Measurements from ENCODE around the gene CDH2.

Gene CDH2

DNA sequence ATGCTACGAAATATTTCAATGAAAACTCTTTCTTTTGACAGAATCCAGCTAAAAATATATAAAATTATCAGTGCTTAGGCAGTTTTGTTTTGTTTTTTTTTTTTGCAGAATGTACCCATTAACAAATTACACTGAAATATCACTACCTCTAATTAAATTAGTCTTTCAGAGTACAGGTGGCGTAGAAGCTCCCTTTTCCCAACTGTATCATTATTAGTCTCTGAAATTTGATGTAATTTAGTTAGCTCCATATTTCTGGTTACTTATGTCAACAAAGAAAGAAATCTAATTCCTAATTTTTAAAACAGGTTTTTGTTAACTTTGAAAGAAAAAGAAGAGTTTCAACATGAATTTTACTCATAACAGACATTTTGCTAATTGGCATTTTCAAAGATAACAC, 149.2 kb downstream of the CDH2 start:
- Histone ChIP-seq H3K18ac (ENCODE audit: low read length) (no peak overlapping the region), H3K23ac (ENCODE audit: low read length) (no peak overlapping the region), H3K27me3 (ENCODE audit: insufficient read depth, low read length) (no peaks in the 10 kb centered on the region), H2BK5ac (ENCODE audit: low read depth, low read length, poor library complexity) (no peak overlapping the region), H3K79me1 (ENCODE audit: low read length) (no peaks in the 10 kb centered on the region), H3K4me1 (ENCODE audit: control insufficient read depth in 1 of 2, insufficient read depth in 2 of 2, low read length in 2 of 2) (no peaks in the 10 kb centered on the region), H3K9ac (ENCODE audit: low read length) (no peak overlapping the region), H2BK12ac (ENCODE audit: low read length) (no peak overlapping the region), H3K4me3 (ENCODE audit: low read depth, low read length) (no peak overlapping the region), H3K36me3 (ENCODE audit: control insufficient read depth in 1 of 2, insufficient read depth in 2 of 2, low read length in 2 of 2) (no peaks in the 10 kb centered on the region), H3K4ac (ENCODE audit: low read depth, low read length) (no peak overlapping the region), H3K14ac (ENCODE audit: low read length) (no peak overlapping the region), H3K9me3 (ENCODE audit: insufficient read depth, low read depth, low read length) (no peaks in the 10 kb centered on the region), H4K12ac (ENCODE audit: low read depth, low read length) (no peak overlapping the region), H2AK5ac (ENCODE audit: low read length) (no peak overlapping the region), H3K79me2 (ENCODE audit: control insufficient read depth, insufficient read depth, low read length, poor library complexity) (no peaks in the 10 kb centered on the region), H2BK120ac (ENCODE audit: insufficient read depth, low read length, poor library complexity) (no peak overlapping the region), H3K4me2 (ENCODE audit: low read length) (no peak overlapping the region), H4K8ac (ENCODE audit: low read depth, low read length) (no peak overlapping the region), H4K91ac (ENCODE audit: low read depth, low read length) (no peak overlapping the region), H3K27ac (ENCODE audit: low read depth, low read length) (no peak overlapping the region), H2AFZ (ENCODE audit: insufficient read depth, low read length, poor library complexity) (no peak overlapping the region)
- no peak for DNase-seq
- WGBS (ENCODE audit: extremely low coverage, insufficient coverage, insufficient read length) = no CpG with 5 or more reads among the region's 2 CpGs

DNA sequence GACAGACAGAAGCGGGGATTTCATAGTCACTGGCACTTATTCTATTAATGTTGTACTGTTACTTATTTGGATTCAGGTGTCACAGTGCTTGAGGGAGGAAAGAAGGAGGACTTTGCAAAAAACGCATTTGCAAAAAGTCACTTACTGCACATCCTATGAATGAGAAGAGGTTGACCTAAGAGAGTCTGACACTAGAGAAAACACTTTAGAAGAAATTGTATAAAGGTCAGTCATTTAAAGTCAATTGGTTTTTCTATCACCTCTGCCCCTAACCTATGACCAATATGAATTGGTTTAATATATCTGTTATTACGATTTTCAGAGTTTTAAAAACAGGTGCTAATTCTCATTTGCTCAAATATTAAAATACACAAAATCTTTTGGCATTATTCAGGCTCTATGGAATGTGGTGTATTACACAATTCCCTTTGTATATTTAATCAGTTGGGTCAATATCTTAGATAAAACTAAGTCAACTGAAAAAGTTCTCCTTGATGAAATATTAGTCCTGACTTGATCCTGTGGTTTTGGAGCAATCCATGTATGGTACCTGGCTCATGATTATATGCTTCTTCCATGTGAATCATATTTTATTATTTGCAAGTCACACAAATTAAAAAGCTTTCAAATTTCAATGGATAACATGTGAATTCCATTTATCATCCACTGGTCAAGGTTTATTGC, 157.4 kb downstream of the CDH2 start:
- Histone ChIP-seq H3K23ac (ENCODE audit: low read length) (no peak overlapping the region), H4K8ac (ENCODE audit: low read depth, low read length) (no peak overlapping the region), H3K4me1 (ENCODE audit: control insufficient read depth in 1 of 2, insufficient read depth in 2 of 2, low read length in 2 of 2) (no peaks in the 10 kb centered on the region), H3K36me3 (ENCODE audit: control insufficient read depth in 1 of 2, insufficient read depth in 2 of 2, low read length in 2 of 2) (no peaks in the 10 kb centered on the region), H4K12ac (ENCODE audit: low read depth, low read length) (no peak overlapping the region), H3K27me3 (ENCODE audit: insufficient read depth, low read length) (no peaks in the 10 kb centered on the region), H3K79me2 (ENCODE audit: control insufficient read depth, insufficient read depth, low read length, poor library complexity) (no peaks in the 10 kb centered on the region), H3K18ac (ENCODE audit: low read length) (no peak overlapping the region), H2BK5ac (ENCODE audit: low read depth, low read length, poor library complexity) (no peak overlapping the region), H4K91ac (ENCODE audit: low read depth, low read length) (no peak overlapping the region), H3K4me3 (ENCODE audit: low read depth, low read length) (no peak overlapping the region), H2BK12ac (ENCODE audit: low read length) (no peak overlapping the region), H2BK120ac (ENCODE audit: insufficient read depth, low read length, poor library complexity) (no peak overlapping the region), H3K4ac (ENCODE audit: low read depth, low read length) (no peak overlapping the region), H3K79me1 (ENCODE audit: low read length) (no peaks in the 10 kb centered on the region), H3K9ac (ENCODE audit: low read length) (no peak overlapping the region), H3K9me3 (ENCODE audit: insufficient read depth, low read depth, low read length) (no peaks in the 10 kb centered on the region), H3K14ac (ENCODE audit: low read length) (no peak overlapping the region), H2AK5ac (ENCODE audit: low read length) (no peak overlapping the region), H3K27ac (ENCODE audit: low read depth, low read length) (no peak overlapping the region), H3K4me2 (ENCODE audit: low read length) (no peak overlapping the region), H2AFZ (ENCODE audit: insufficient read depth, low read length, poor library complexity) (no peak overlapping the region)
- DNase-seq = no peak
- no CpG with 5 or more reads among the region's 3 CpGs for WGBS (ENCODE audit: extremely low coverage, insufficient coverage, insufficient read length)

GRCh38 chr18:28018351-28018750, 158.6 kb downstream of the CDH2 start:
- no peak overlapping the region for H4K91ac ChIP-seq (ENCODE audit: low read depth, low read length)
- no peak overlapping the region for H3K9ac ChIP-seq (ENCODE audit: low read length)
- no peak overlapping the region for H2BK5ac ChIP-seq (ENCODE audit: low read depth, low read length, poor library complexity)
- H2BK12ac ChIP-seq (ENCODE audit: low read length) = no peak overlapping the region
- H4K12ac ChIP-seq (ENCODE audit: low read depth, low read length) = no peak overlapping the region
- no peak overlapping the region for H4K8ac ChIP-seq (ENCODE audit: low read depth, low read length)
- no peak overlapping the region for H3K23ac ChIP-seq (ENCODE audit: low read length)
- no peak overlapping the region for H3K27ac ChIP-seq (ENCODE audit: low read depth, low read length)
- no peaks in the 10 kb centered on the region for H3K79me1 ChIP-seq (ENCODE audit: low read length)
- H3K36me3 ChIP-seq (ENCODE audit: control insufficient read depth in 1 of 2, insufficient read depth in 2 of 2, low read length in 2 of 2) = no peaks in the 10 kb centered on the region
- no peak overlapping the region for H3K4ac ChIP-seq (ENCODE audit: low read depth, low read length)
- H3K9me3 ChIP-seq (ENCODE audit: insufficient read depth, low read depth, low read length) = no peaks in the 10 kb centered on the region
- peak in 1 of 2 donors; percentile 45 for DNase-seq
- H3K4me1 ChIP-seq (ENCODE audit: control insufficient read depth in 1 of 2, insufficient read depth in 2 of 2, low read length in 2 of 2) = no peaks in the 10 kb centered on the region
- no peaks in the 10 kb centered on the region for H3K27me3 ChIP-seq (ENCODE audit: insufficient read depth, low read length)
- no peak overlapping the region for H3K4me2 ChIP-seq (ENCODE audit: low read length)
- H3K79me2 ChIP-seq (ENCODE audit: control insufficient read depth, insufficient read depth, low read length, poor library complexity) = no peaks in the 10 kb centered on the region
- H3K4me3 ChIP-seq (ENCODE audit: low read depth, low read length) = no peak overlapping the region
- no peak overlapping the region for H2AK5ac ChIP-seq (ENCODE audit: low read length)
- H3K18ac ChIP-seq (ENCODE audit: low read length) = no peak overlapping the region
- H2BK120ac ChIP-seq (ENCODE audit: insufficient read depth, low read length, poor library complexity) = no peak overlapping the region
- no peak overlapping the region for H3K14ac ChIP-seq (ENCODE audit: low read length)
- H2AFZ ChIP-seq (ENCODE audit: insufficient read depth, low read length, poor library complexity) = no peak overlapping the region

GRCh38 chr18:28015671-28016070, 161.3 kb downstream of the CDH2 start:
- no peak overlapping the region for H3K27ac ChIP-seq (ENCODE audit: low read depth, low read length)
- H3K14ac ChIP-seq (ENCODE audit: low read length) = no peak overlapping the region
- no peaks in the 10 kb centered on the region for H3K4me1 ChIP-seq (ENCODE audit: control insufficient read depth in 1 of 2, insufficient read depth in 2 of 2, low read length in 2 of 2)
- no peaks in the 10 kb centered on the region for H3K79me1 ChIP-seq (ENCODE audit: low read length)
- H3K36me3 ChIP-seq (ENCODE audit: control insufficient read depth in 1 of 2, insufficient read depth in 2 of 2, low read length in 2 of 2) = no peaks in the 10 kb centered on the region
- no peak overlapping the region for H4K91ac ChIP-seq (ENCODE audit: low read depth, low read length)
- no peak overlapping the region for H2BK120ac ChIP-seq (ENCODE audit: insufficient read depth, low read length, poor library complexity)
- H2AK5ac ChIP-seq (ENCODE audit: low read length) = no peak overlapping the region
- H3K4me2 ChIP-seq (ENCODE audit: low read length) = no peak overlapping the region
- no peak overlapping the region for H3K23ac ChIP-seq (ENCODE audit: low read length)
- no peak overlapping the region for H4K8ac ChIP-seq (ENCODE audit: low read depth, low read length)
- H2BK12ac ChIP-seq (ENCODE audit: low read length) = no peak overlapping the region
- no peak overlapping the region for H3K9ac ChIP-seq (ENCODE audit: low read length)
- H3K9me3 ChIP-seq (ENCODE audit: insufficient read depth, low read depth, low read length) = no peaks in the 10 kb centered on the region
- no peak for DNase-seq
- no peak overlapping the region for H2BK5ac ChIP-seq (ENCODE audit: low read depth, low read length, poor library complexity)
- no CpG with 5 or more reads among the region's 3 CpGs for WGBS (ENCODE audit: extremely low coverage, insufficient coverage, insufficient read length)
- no peaks in the 10 kb centered on the region for H3K79me2 ChIP-seq (ENCODE audit: control insufficient read depth, insufficient read depth, low read length, poor library complexity)
- no peaks in the 10 kb centered on the region for H3K27me3 ChIP-seq (ENCODE audit: insufficient read depth, low read length)
- no peak overlapping the region for H2AFZ ChIP-seq (ENCODE audit: insufficient read depth, low read length, poor library complexity)
- H4K12ac ChIP-seq (ENCODE audit: low read depth, low read length) = no peak overlapping the region
- H3K4ac ChIP-seq (ENCODE audit: low read depth, low read length) = no peak overlapping the region
- H3K4me3 ChIP-seq (ENCODE audit: low read depth, low read length) = no peak overlapping the region
- H3K18ac ChIP-seq (ENCODE audit: low read length) = no peak overlapping the region

Measured in trophoblast cell (in vitro differentiated cells and primary cell).